GM23248 (cell line): ENCODE results near the gene HGF.

Source experiments
- EZH2 ChIP-seq: fragments of 200-600 bp; sonication (generic); IDR thresholded peaks from 2 replicates; pipeline ENCODE4 v1.6.1; 2018; ENCODE audit warnings: antibody characterized with exemption, mild to moderate bottlenecking; ENCODE audit not compliant: insufficient read depth, poor library complexity, severe bottlenecking
- EZH2phosphoT487 ChIP-seq: fragments of 200-600 bp; sonication (generic); IDR thresholded peaks from 2 replicates; pipeline ENCODE4 v1.6.1; 2018; ENCODE audit warnings: antibody characterized with exemption, moderate library complexity, mild to moderate bottlenecking, low read depth; ENCODE audit not compliant: insufficient read depth

DNA sequence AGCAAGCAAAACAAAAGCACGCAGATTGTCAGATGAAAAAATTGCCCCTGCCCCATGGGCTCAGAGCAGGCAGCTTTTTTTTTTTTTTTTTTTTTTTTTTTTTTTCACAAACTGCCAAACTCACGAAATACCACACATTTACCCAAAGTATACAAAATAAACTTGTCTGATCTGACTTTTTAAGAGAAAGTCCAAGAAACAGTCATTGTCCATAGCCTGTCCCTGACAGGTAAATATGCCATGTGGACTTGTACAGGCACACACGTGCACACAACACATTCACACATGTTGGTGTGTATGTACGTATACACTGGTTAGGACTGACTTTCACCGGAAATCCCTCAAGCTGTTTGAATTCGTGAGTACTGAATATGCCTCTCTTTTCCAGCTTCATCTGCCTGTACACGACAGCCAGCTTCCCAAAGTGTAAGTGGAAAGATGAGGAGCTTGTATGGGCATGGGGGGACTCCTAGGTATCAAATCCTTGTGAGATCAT is 929 bp upstream of the HGF start:
- TF ChIP-seq EZH2 (no peak), EZH2phosphoT487 (no peak)
